ENCODE data around the gene SMAD1.

Gene SMAD1

GRCh38 chr4:145489556-145489955 is 7.9 kb downstream of the SMAD1 start:
- DNase-seq (ENCODE audit: low spot score) = no peak

GRCh38 chr4:145490361-145490760 is 8.7 kb downstream of the SMAD1 start:
- DNase-seq (ENCODE audit: low spot score) = no peak

- no peak for DNase-seq (ENCODE audit: low spot score)
Observed at GRCh38 chr4:145490796-145491195, 9.1 kb downstream of the SMAD1 start.

GRCh38 chr4:145492376-145492775 is 10.7 kb downstream of the SMAD1 start:
- no peak for DNase-seq (ENCODE audit: low spot score)

- no peak for DNase-seq (ENCODE audit: low spot score)
Observed at GRCh38 chr4:145493166-145493565, 11.5 kb downstream of the SMAD1 start.

- DNase-seq (ENCODE audit: low spot score) = no peak
Observed at GRCh38 chr4:145494666-145495270, 13.1 kb downstream of the SMAD1 start.

- no peak for DNase-seq (ENCODE audit: low spot score)
Observed at GRCh38 chr4:145496292-145496691, 14.6 kb downstream of the SMAD1 start.

- DNase-seq (ENCODE audit: low spot score) = no peak
Observed at GRCh38 chr4:145497199-145498149, 15.8 kb downstream of the SMAD1 start.

GRCh38 chr4:145498430-145498829 is 16.8 kb downstream of the SMAD1 start:
- DNase-seq (ENCODE audit: low spot score) = no peak

- no peak for DNase-seq (ENCODE audit: low spot score)
Observed at GRCh38 chr4:145501051-145501660, 19.5 kb downstream of the SMAD1 start.

GRCh38 chr4:145502809-145503208 is 21.2 kb downstream of the SMAD1 start:
- no peak for DNase-seq (ENCODE audit: low spot score)

- DNase-seq (ENCODE audit: low spot score) = no peak
Observed at GRCh38 chr4:145503486-145504072, 21.9 kb downstream of the SMAD1 start.

GRCh38 chr4:145505995-145506394 is 24.3 kb downstream of the SMAD1 start:
- DNase-seq (ENCODE audit: low spot score) = no peak

- DNase-seq (ENCODE audit: low spot score) = no peak
Observed at GRCh38 chr4:145507636-145508035, 26.0 kb downstream of the SMAD1 start.

GRCh38 chr4:145511913-145512522 is 30.4 kb downstream of the SMAD1 start:
- DNase-seq (ENCODE audit: low spot score) = no peak

GRCh38 chr4:145513020-145513621 is 31.5 kb downstream of the SMAD1 start:
- DNase-seq (ENCODE audit: low spot score) = no peak

GRCh38 chr4:145520172-145520571 is 38.5 kb downstream of the SMAD1 start:
- no peak for DNase-seq (ENCODE audit: low spot score)

GRCh38 chr4:145521282-145521681 is 39.6 kb downstream of the SMAD1 start:
- no peak for DNase-seq (ENCODE audit: low spot score)

GRCh38 chr4:145523117-145523516 is 41.5 kb downstream of the SMAD1 start:
- no peak for DNase-seq (ENCODE audit: low spot score)

- DNase-seq (ENCODE audit: low spot score) = no peak
Observed at GRCh38 chr4:145524552-145524951, 42.9 kb downstream of the SMAD1 start.

- no peak for DNase-seq (ENCODE audit: low spot score)
Observed at GRCh38 chr4:145525291-145525740, 43.7 kb downstream of the SMAD1 start.

- DNase-seq (ENCODE audit: low spot score) = no peak
Observed at GRCh38 chr4:145527773-145528172, 46.1 kb downstream of the SMAD1 start.

Measured in hematopoietic multipotent progenitor cell treated with erythropoietin and hydrocortisone succinate and interleukin-3 and kit ligand, for 17 days (in vitro differentiated cells).